Fibroblast of mammary gland (primary cell): ENCODE results near the gene ANO6.

Source experiments
- DNase-seq: peaks from one replicate; pipeline ENCODE4 v3.0.0-alpha.2; 2010; ENCODE audit warnings: low read depth
- H3K4me3 ChIP-seq: 2 replicates; pipeline ENCODE4 v1.5.1; 2011; ENCODE audit warnings: low read depth, mild to moderate bottlenecking, low read length, moderate library complexity; ENCODE audit not compliant: control insufficient read depth
- TF ChIP-seq, protein P1 (sequence below): conservative IDR thresholded peaks from 2 replicates; pipeline ENCODE4 v1.5.1; 2011; ENCODE audit warnings: low read depth, low read length, inconsistent platforms; ENCODE audit not compliant: control insufficient read depth, insufficient read depth

The ANO6 gene

DNA sequence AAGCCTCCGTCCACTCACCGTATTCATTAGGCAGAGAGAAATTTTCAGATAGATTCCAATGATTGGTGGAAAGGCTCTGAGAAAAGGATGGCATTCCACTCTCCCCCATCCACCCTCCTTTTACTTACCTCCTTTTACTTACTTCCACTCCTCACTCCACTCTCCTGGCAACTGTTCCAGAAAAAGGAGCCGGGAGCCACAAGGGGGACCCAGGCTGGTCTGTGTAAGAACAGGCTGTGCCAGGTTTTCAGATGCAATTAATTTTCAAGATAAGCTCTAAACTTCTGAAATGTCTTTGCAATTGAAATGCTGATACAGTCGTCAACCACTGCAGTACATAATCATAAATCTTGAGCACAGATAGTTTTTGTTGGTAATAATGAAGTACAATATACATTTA, 248.8 kb downstream of the ANO6 start:
- H3K4me3 ChIP-seq, result no peak overlapping the region
- no peak for DNase-seq
- TF ChIP-seq, protein P1, sequence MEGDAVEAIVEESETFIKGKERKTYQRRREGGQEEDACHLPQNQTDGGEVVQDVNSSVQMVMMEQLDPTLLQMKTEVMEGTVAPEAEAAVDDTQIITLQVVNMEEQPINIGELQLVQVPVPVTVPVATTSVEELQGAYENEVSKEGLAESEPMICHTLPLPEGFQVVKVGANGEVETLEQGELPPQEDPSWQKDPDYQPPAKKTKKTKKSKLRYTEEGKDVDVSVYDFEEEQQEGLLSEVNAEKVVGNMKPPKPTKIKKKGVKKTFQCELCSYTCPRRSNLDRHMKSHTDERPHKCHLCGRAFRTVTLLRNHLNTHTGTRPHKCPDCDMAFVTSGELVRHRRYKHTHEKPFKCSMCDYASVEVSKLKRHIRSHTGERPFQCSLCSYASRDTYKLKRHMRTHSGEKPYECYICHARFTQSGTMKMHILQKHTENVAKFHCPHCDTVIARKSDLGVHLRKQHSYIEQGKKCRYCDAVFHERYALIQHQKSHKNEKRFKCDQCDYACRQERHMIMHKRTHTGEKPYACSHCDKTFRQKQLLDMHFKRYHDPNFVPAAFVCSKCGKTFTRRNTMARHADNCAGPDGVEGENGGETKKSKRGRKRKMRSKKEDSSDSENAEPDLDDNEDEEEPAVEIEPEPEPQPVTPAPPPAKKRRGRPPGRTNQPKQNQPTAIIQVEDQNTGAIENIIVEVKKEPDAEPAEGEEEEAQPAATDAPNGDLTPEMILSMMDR, result peak; percentile 2

DNA sequence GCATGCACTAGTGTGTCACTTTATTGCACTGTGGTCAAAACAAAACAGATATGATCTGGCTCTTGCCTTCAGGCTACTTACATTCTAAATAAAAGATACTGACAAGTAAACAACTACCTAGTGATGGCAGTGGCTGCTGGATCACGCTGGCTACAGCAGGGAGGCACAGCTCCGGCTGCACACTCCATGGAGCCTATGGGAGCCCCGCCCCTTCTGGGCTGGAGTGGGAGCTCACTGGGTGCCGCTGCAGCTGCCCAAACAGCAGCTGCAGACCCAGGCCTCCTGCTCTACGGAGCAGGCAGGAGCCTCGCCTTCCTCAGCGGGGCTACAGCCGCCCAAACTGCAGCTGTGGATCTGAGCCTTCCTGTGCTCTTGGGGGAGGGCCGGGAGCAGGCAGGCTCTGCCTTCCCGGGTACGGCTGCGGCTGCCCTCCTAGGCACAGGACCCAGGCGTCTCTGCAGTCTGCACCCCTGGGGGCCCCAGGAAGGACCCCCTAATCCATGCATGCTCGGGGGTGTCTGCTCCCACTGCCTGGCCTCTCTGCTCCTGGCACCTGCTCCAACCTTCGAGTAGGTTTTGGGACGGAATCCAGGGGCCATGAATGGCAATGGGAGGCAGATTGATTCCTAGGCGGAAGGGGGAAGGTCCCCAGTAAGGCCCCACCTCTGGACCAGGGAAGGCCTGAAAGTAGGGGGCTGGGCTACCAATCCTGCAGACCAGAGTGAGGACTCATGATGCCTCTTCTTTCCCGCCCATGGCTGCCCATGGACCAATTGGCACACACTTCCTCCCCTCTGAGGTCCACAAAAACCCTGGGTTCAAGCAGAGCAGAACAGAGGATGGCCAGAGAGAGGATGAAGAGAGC, 253.1 kb downstream of the ANO6 start:
- H3K4me3 ChIP-seq, result no peak overlapping the region
- TF ChIP-seq, protein P1, result no peak
- no peak for DNase-seq

DNA sequence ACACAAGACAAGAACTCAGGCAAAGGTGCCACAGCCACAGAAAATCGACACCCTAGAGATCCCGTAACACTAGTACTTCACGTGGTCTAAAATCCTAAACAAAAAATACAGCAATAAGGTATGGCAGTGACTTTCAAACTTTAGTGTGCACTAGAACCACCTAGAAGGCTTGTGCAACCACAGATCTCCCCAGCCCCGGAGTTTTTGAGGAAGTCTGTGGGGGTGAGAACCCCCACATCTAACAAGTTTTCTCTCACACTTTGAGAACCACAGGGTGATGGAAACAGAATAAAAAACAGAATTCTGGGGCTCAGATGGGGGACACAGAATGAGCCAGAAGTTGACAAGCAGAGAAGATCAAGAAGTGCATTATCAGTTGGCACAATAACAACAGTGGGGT, 254.0 kb downstream of the ANO6 start:
- DNase-seq, result no peak
- TF ChIP-seq, protein P1, result no peak
- no peak overlapping the region for H3K4me3 ChIP-seq

GRCh38 chr12:45473636-45474035, 257.7 kb downstream of the ANO6 start:
- TF ChIP-seq, protein P1, result no peak
- H3K4me3 ChIP-seq, result no peak overlapping the region
- no peak for DNase-seq

- H3K4me3 ChIP-seq, result no peak overlapping the region
- no peak for DNase-seq
- TF ChIP-seq, protein P1, result no peak
Observed at GRCh38 chr12:45475594-45475993, 259.7 kb downstream of the ANO6 start.

GRCh38 chr12:45477526-45477925, 261.6 kb downstream of the ANO6 start:
- TF ChIP-seq, protein P1, result no peak
- H3K4me3 ChIP-seq, result no peak overlapping the region
- peak; percentile 75 for DNase-seq
